Progenitor cell of endocrine pancreas (in vitro differentiated cells): ENCODE measurements around the gene TOP3A. TPM values are rescaled to one million over a fixed set of nuclear protein-coding genes. Genes with fewer than 3 reads are reported as not detected.

Source experiments
- DNase-seq: peaks from one replicate; pipeline ENCODE4 v3.0.0; 2021; ENCODE audit warnings: low spot score; ENCODE audit not compliant: unreplicated experiment
- H3K27ac Mint-ChIP-seq: 2 replicates; pipeline ENCODE4 v1.8.0; 2021; ENCODE audit warnings: mild to moderate bottlenecking, moderate library complexity, mixed read lengths
- H3K27me3 Mint-ChIP-seq: 2 replicates; pipeline ENCODE4 v1.8.0; 2021; ENCODE audit warnings: mixed read lengths
- H3K36me3 Mint-ChIP-seq: 2 replicates; pipeline ENCODE4 v1.8.0; 2022; ENCODE audit warnings: mixed read lengths; ENCODE audit not compliant: insufficient read depth
- H3K4me1 Mint-ChIP-seq: 2 replicates; pipeline ENCODE4 v1.8.0; 2021; ENCODE audit warnings: low read depth, mixed read lengths
- H3K4me3 Mint-ChIP-seq: 2 replicates; pipeline ENCODE4 v1.8.0; 2021; ENCODE audit warnings: low read depth, mild to moderate bottlenecking, moderate library complexity, mixed read lengths
- H3K9me3 Mint-ChIP-seq: 2 replicates; pipeline ENCODE4 v1.8.0; 2021; ENCODE audit warnings: low read depth, mixed read lengths
- CTCF ChIP-seq: fragments of 200-600 bp; sonication (generic); IDR thresholded peaks from one replicate; pipeline ENCODE4 v1.5.0; 2021; ENCODE audit warnings: antibody characterized with exemption, mild to moderate bottlenecking; ENCODE audit not compliant: unreplicated experiment
- total RNA-seq: library from RNA; stranded (reverse); gene quantifications from 2 replicates; pipeline ENCODE4 v1.2.1, GENCODE V29; 2021

The TOP3A gene
- total RNA-seq, 1 donor from 2014 or later, result 60.4 TPM

- H3K27ac Mint-ChIP-seq, result peak overlapping the region; percentile 56
- peaks cover 23% of the 10 kb centered on the region for H3K36me3 Mint-ChIP-seq
- no peaks in the 10 kb centered on the region for H3K27me3 Mint-ChIP-seq
- TF ChIP-seq CTCF, result no peak
- H3K9me3 Mint-ChIP-seq, result no peaks in the 10 kb centered on the region
- DNase-seq, result no peak
- H3K4me1 Mint-ChIP-seq, result peaks cover 8% of the 10 kb centered on the region
- no peak overlapping the region for H3K4me3 Mint-ChIP-seq
These were observed 64.1 kb downstream of the TOP3A start for GRCh38 chr17:18250708-18251107.

GRCh38 chr17:18250259-18250658 is 64.5 kb downstream of the TOP3A start:
- Mint-ChIP-seq H3K27me3 (no peaks in the 10 kb centered on the region), H3K9me3 (no peaks in the 10 kb centered on the region), H3K36me3 (peaks cover 26% of the 10 kb centered on the region), H3K4me3 (no peak overlapping the region), H3K27ac (peak overlapping the region; percentile 56), H3K4me1 (peaks cover 8% of the 10 kb centered on the region)
- TF ChIP-seq CTCF, result no peak
- DNase-seq, result no peak

DNA sequence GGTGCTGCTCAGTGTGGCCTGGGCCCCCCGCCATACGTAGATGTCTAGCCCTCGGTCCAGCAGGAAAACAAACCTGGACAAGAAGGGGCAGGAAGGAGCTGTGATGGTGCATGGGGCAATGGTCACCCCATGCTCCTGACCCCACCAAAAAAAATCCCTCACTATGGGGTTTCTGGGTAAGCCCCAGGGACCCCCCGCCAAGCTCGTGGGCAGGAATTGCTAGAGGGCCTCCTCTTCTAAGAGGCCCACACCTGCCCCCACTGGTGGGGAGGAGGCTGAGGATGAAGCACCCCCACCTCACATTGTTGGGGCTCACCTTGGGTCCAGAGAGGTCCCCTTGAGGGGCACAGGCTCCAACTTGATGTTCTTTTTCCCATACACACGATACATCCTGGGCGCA is 66.0 kb downstream of the TOP3A start:
- Mint-ChIP-seq H3K9me3 (no peaks in the 10 kb centered on the region), H3K36me3 (peaks cover 27% of the 10 kb centered on the region)

GRCh38 chr17:18248300-18248731 is 66.5 kb downstream of the TOP3A start:
- Mint-ChIP-seq H3K36me3 (peaks cover 26% of the 10 kb centered on the region), H3K27ac (no peak overlapping the region), H3K27me3 (no peaks in the 10 kb centered on the region)

More for the DNA sequence above, 66.0 kb downstream of the TOP3A start:
- DNase-seq, result no peak
- Mint-ChIP-seq H3K4me1 (peaks cover 8% of the 10 kb centered on the region), H3K4me3 (no peak overlapping the region), H3K27me3 (no peaks in the 10 kb centered on the region), H3K27ac (no peak overlapping the region)
- no peak for TF ChIP-seq CTCF

GRCh38 chr17:18247613-18248001 is 67.2 kb downstream of the TOP3A start:
- H3K36me3 Mint-ChIP-seq, result peaks cover 25% of the 10 kb centered on the region
- H3K9me3 Mint-ChIP-seq, result no peaks in the 10 kb centered on the region
- no peaks in the 10 kb centered on the region for H3K27me3 Mint-ChIP-seq
- peaks cover 8% of the 10 kb centered on the region for H3K4me1 Mint-ChIP-seq
- no peak overlapping the region for H3K4me3 Mint-ChIP-seq
- no peak overlapping the region for H3K27ac Mint-ChIP-seq
- no peak for TF ChIP-seq CTCF
- no peak for DNase-seq

More at GRCh38 chr17:18248300-18248731, 66.5 kb downstream of the TOP3A start:
- TF ChIP-seq CTCF, result peak; percentile 70
- Mint-ChIP-seq H3K9me3 (no peaks in the 10 kb centered on the region), H3K4me3 (no peak overlapping the region), H3K4me1 (peaks cover 8% of the 10 kb centered on the region)
- DNase-seq, result peak; percentile 49
